Astrocyte (in vitro differentiated cells and primary cell): ENCODE data around the gene PRKCB.

Experiments used
- CTCF ChIP-seq: IDR thresholded peaks from 2 replicates; pipeline ENCODE4 v1.5.1; 2011; ENCODE audit warnings: low read depth, mild to moderate bottlenecking, inconsistent platforms, low read length, moderate library complexity; ENCODE audit not compliant: insufficient read depth
- EZH2 ChIP-seq: IDR thresholded peaks from 2 replicates; pipeline ENCODE4 v1.6.1; 2012; ENCODE audit warnings: mild to moderate bottlenecking, low read length, inconsistent platforms; ENCODE audit not compliant: insufficient read depth

- TF ChIP-seq CTCF, result no peak
- TF ChIP-seq EZH2, result no peak
Measured at GRCh38 chr16:23868136-23868535, 32.4 kb downstream of the PRKCB start.
